AG09319 (cell line): ENCODE measurements around the gene RTKN2.
A peak's percentile ranks its signal among the peaks of the same experiment; 100 is the strongest.

Experiments
- DNase-seq: peaks from one replicate; pipeline ENCODE4 v3.0.0-alpha.2; 2010; ENCODE audit warnings: low read depth; ENCODE audit errors: extremely low read depth
- TF ChIP-seq, protein P1 (sequence below): IDR thresholded peaks from 2 replicates; pipeline ENCODE4 v1.5.1; 2011; ENCODE audit warnings: low read depth, mild to moderate bottlenecking, inconsistent platforms, low read length, moderate library complexity

Gene RTKN2

GRCh38 chr10:62163024-62163423, 105.6 kb downstream of the RTKN2 start:
- no peak for DNase-seq
- TF ChIP-seq, protein P1, sequence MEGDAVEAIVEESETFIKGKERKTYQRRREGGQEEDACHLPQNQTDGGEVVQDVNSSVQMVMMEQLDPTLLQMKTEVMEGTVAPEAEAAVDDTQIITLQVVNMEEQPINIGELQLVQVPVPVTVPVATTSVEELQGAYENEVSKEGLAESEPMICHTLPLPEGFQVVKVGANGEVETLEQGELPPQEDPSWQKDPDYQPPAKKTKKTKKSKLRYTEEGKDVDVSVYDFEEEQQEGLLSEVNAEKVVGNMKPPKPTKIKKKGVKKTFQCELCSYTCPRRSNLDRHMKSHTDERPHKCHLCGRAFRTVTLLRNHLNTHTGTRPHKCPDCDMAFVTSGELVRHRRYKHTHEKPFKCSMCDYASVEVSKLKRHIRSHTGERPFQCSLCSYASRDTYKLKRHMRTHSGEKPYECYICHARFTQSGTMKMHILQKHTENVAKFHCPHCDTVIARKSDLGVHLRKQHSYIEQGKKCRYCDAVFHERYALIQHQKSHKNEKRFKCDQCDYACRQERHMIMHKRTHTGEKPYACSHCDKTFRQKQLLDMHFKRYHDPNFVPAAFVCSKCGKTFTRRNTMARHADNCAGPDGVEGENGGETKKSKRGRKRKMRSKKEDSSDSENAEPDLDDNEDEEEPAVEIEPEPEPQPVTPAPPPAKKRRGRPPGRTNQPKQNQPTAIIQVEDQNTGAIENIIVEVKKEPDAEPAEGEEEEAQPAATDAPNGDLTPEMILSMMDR: no peak

GRCh38 chr10:62162261-62162981, 106.2 kb downstream of the RTKN2 start:
- DNase-seq: no peak
- TF ChIP-seq, protein P1: no peak

DNA sequence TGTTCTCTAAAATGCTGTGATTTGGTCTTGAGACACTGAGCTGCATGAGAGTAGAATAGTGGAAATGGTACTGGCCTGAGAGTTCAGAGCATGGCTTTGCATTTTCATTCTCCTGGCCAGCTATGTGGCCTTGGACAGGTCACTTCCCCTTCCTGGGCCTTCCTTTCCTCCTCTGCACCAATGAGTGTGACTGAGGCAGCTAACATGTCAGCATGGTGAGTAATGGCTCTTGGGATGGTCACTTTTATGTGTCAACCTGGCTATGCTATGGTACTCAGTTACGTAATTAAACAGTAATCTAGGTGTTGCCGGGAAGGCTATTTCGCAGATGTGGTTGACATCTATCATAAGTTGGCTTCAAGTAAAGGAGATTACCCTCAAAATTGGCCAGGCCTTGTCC, 109.3 kb downstream of the RTKN2 start:
- DNase-seq: no peak
- TF ChIP-seq, protein P1: no peak

GRCh38 chr10:62157601-62158000, 111.0 kb downstream of the RTKN2 start:
- TF ChIP-seq, protein P1: no peak
- DNase-seq: no peak

GRCh38 chr10:62155054-62155680, 113.5 kb downstream of the RTKN2 start:
- TF ChIP-seq, protein P1: no peak
- no peak for DNase-seq

DNA sequence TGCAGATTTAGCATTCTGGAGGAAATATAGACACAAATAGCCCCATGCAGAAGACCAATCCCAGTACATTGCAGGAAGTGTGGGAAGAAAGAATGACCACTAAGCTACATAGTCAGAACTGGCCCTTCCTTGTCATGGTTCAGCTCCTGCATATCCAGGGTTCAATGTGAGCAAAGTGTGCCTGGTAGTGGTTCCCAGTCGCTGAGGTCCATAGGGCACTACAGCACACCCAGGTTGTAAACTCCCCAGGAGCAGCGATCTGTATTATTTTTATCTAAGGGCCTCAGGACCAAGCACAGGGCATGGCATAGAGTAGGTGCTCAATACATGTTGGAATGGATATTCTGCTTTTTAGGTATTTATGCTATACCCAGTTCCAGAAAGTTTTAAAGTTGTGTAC, 114.4 kb downstream of the RTKN2 start:
- DNase-seq: no peak
- TF ChIP-seq, protein P1: no peak

DNA sequence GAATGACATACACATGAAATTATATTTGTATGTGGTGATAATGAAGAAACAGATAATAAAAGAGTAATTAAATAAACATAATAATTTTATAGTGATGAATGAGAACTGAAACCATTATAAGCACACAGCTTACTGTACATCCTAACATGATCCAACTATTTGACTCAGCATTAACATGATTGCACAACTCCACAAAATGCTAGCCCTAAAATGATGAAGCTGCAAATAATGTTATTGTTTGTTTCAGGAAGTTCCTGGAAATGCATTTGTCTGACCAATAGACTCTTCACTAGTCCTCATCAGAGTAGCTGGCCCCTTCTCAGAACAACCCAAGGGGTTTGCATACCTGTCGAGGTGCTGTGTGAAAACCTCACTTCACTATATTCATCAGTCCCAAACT, 115.5 kb downstream of the RTKN2 start:
- TF ChIP-seq, protein P1: no peak
- peak; percentile 40 for DNase-seq
